HG03469 (cell line): ENCODE data around the gene ARSG.
A peak's percentile ranks its signal among the peaks of the same experiment; 100 is the strongest.
"Not testable (repeated sequence)": the region's sequence is repeated elsewhere in the genome, so short reads cannot be mapped to it uniquely, and the experiment has no call there.

Experiments used
- ATAC-seq: cut with Tn5 transposase; IDR thresholded peaks from one replicate; pipeline ENCODE4 v1.9.1; 2021; ENCODE audit warnings: mild to moderate bottlenecking, moderate library complexity, moderate number of reproducible peaks; ENCODE audit not compliant: unreplicated experiment

Gene ARSG

GRCh38 chr17:68276339-68276738 lies 15.0 kb upstream of the ARSG start:
- ATAC-seq: not testable (repeated sequence)

- ATAC-seq: no peak
Observed at GRCh38 chr17:68277807-68278206, 13.5 kb upstream of the ARSG start.

- not testable (repeated sequence) for ATAC-seq
Observed at GRCh38 chr17:68281965-68282364, 9.3 kb upstream of the ARSG start.

GRCh38 chr17:68288375-68288774 lies 2.9 kb upstream of the ARSG start:
- no peak for ATAC-seq

- ATAC-seq: no peak
Observed at GRCh38 chr17:68288804-68289203, 2.5 kb upstream of the ARSG start.

GRCh38 chr17:68289473-68289872 lies 1.8 kb upstream of the ARSG start:
- ATAC-seq: no peak

- no peak for ATAC-seq
Observed at GRCh38 chr17:68289936-68290267, 1.4 kb upstream of the ARSG start.

GRCh38 chr17:68290268-68290954 lies 884 bp upstream of the ARSG start:
- ATAC-seq: no peak

GRCh38 chr17:68291836-68292688 lies 767 bp downstream of the ARSG start:
- peak; percentile 34 for ATAC-seq

GRCh38 chr17:68292689-68293040 lies 1.4 kb downstream of the ARSG start:
- no peak for ATAC-seq

GRCh38 chr17:68293490-68294195 lies 2.3 kb downstream of the ARSG start:
- no peak for ATAC-seq

GRCh38 chr17:68294196-68294555 lies 2.9 kb downstream of the ARSG start:
- ATAC-seq: no peak

- ATAC-seq: no peak
Observed at GRCh38 chr17:68294617-68295016, 3.3 kb downstream of the ARSG start.

- ATAC-seq: no peak
Observed at GRCh38 chr17:68295086-68295485, 3.8 kb downstream of the ARSG start.

- ATAC-seq: no peak
Observed at GRCh38 chr17:68296217-68297191, 5.2 kb downstream of the ARSG start.

GRCh38 chr17:68297195-68297594 lies 5.9 kb downstream of the ARSG start:
- no peak for ATAC-seq

GRCh38 chr17:68298601-68299000 lies 7.3 kb downstream of the ARSG start:
- no peak for ATAC-seq

- no peak for ATAC-seq
Observed at GRCh38 chr17:68299817-68300216, 8.5 kb downstream of the ARSG start.

GRCh38 chr17:68301438-68301959 lies 10.2 kb downstream of the ARSG start:
- ATAC-seq: no peak

- no peak for ATAC-seq
Observed at GRCh38 chr17:68302066-68302564, 10.8 kb downstream of the ARSG start.
